Pancreas (tissue), 10 donors: ENCODE results near the gene SHANK2. TPM values are rescaled to one million over a fixed set of nuclear protein-coding genes. Genes with fewer than 3 reads are reported as not detected.

Source experiments
- ATAC-seq, 4 donors: fragments of 200-7000 bp; cut with Tn5 transposase; one replicate each; pipeline versions ENCODE4 v1.8.0 to v1.9.1; 2020; ENCODE audit warnings: mild to moderate bottlenecking in 4 of 4, moderate library complexity in 4 of 4
- DNase-seq, 6 donors: peaks; one replicate each; pipeline ENCODE4 v3.0.0-alpha.2; 2020
- FAIRE-seq: peaks from 2 replicates; lab custom pipeline; 2012; peaks lifted over from hg19 to GRCh38; lab: Jason Lieb, UNC
- H3K27ac ChIP-seq, 4 donors: fragments of 200-600 bp; sonication (generic); 1 replicate in 3 of 4; 2 replicates in 1 of 4; pipeline versions ENCODE4 v1.5.0 to v1.8.0; 2020
- H3K27me3 ChIP-seq, 4 donors: fragments of 200-600 bp; one replicate each; pipeline ENCODE4 v1.8.0; 2021
- H3K36me3 ChIP-seq, 3 donors: fragments of 200-600 bp; sonication (generic) in 1 of 3; one replicate each; pipeline versions ENCODE4 v1.5.0 to v1.8.0; 2020 to 2021
- H3K4me1 ChIP-seq, 3 donors: fragments of 200-600 bp; one replicate each; pipeline ENCODE4 v1.8.0; 2021
- H3K4me3 ChIP-seq, 4 donors: fragments of 200-600 bp; sonication (generic) in 2 of 4; one replicate each; pipeline versions ENCODE4 v1.5.0 to v1.8.0; 2020 to 2021
- H3K9me3 ChIP-seq, 4 donors: fragments of 200-600 bp; one replicate each; pipeline ENCODE4 v1.8.0; 2021
- WGBS, 2 donors: extraction: QIAGEN DNeasy Blood & Tissue Kit; methylation state at CpG; one replicate each; pipeline ENCODE4 v1.1.7; 2013; 5-methylcytosine and 5-hydroxymethylcytosine counted together
- intact Hi-C, 3 donors: fragments of 100-400 bp; cut with DNase I; formaldehyde crosslinking; loops; one replicate each; pipeline versions ENCODE4 v1.11.1 to v1.14.2; 2022
- polyA plus RNA-seq, 2 donors: library from polyadenylated mRNA; stranded (reverse); fragments of 200-250 nt; gene quantifications; one replicate each; pipeline ENCODE4 v1.2.3, GENCODE V29; 2013
- total RNA-seq, 6 donors: library from RNA; stranded (reverse); fragmentation: NEBNext Ultra II Directional in 4 of 6; extraction: Animal tissue kit (Norgen Biotek cat#: 25700) in 4 of 6; gene quantifications; one replicate each; pipeline versions ENCODE4 v1.2.1 to v1.2.4, GENCODE V29; 2021 to 2023
- TF ChIP-seq, protein P1 (sequence below), 4 donors: fragments of 200-600 bp; sonication (generic) in 3 of 4; IDR thresholded peaks; one replicate each; pipeline versions ENCODE4 v1.5.0 to v1.8.0; 2021; ENCODE audit warnings: antibody characterized with exemption in 4 of 4
- donor health status: healthy with polysubstance abuse.
- donor health status: DM: no; HTN: no; CAD: no; lungs with moderate emphysema.
- donor health status: DM: no; HTN: no; CAD: no.
- donor health status: control.
- donor health status: control.
- donor health status: Bipolar disorder and iron deficiency.
- donor health status: DM: yes; HTN: yes; CAD: no.
- donor health status: DM: no; HTN: no; CAD: no.
- donor health status: DM: no; HTN: no; CAD: no.
- donor health status: DM: yes; HTN: yes; CAD: no.

SHANK2 gene
- total and polyA plus RNA-seq, 8 donors: 8.4 to 44.9 (median 28.8) TPM

DNA sequence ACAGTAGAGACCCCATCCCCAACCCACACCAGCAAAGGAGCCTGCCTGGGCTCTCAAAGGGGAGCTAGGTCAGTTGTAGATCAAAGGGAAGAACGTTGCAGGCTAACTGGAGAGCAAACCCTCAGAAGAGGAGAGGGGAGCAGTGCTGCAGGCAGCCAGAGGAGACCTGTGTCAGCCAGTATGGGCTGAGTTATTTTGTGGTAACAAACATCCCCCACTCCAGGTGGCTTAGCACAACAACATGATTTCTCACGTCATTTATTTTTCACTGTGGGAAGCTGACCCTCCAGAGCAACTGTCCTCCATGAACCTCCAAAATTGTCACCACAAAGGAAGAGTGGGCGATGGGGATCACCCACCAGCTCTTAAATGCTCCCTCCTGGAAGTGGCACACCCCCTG, 19.8 kb upstream of the SHANK2 start:
- no peak for DNase-seq
- TF ChIP-seq, protein P1, sequence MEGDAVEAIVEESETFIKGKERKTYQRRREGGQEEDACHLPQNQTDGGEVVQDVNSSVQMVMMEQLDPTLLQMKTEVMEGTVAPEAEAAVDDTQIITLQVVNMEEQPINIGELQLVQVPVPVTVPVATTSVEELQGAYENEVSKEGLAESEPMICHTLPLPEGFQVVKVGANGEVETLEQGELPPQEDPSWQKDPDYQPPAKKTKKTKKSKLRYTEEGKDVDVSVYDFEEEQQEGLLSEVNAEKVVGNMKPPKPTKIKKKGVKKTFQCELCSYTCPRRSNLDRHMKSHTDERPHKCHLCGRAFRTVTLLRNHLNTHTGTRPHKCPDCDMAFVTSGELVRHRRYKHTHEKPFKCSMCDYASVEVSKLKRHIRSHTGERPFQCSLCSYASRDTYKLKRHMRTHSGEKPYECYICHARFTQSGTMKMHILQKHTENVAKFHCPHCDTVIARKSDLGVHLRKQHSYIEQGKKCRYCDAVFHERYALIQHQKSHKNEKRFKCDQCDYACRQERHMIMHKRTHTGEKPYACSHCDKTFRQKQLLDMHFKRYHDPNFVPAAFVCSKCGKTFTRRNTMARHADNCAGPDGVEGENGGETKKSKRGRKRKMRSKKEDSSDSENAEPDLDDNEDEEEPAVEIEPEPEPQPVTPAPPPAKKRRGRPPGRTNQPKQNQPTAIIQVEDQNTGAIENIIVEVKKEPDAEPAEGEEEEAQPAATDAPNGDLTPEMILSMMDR (IDR thresholded peaks at IDR 0.05): no peak
- Histone ChIP-seq H3K9me3 (no peaks in the 10 kb centered on the region), H3K27ac (no peak overlapping the region), H3K4me1 (peaks cover 0 to 2% (median 0%) of the 10 kb centered on the region in 3 donors), H3K36me3 (no peaks in the 10 kb centered on the region), H3K4me3 (no peak overlapping the region), H3K27me3 (no peaks in the 10 kb centered on the region)
- 86 to 88% methylated on average over 3 of the region's 3 CpGs for WGBS, 2 donors
- intact Hi-C loops: no loop called here
- no peak for FAIRE-seq
- no peak for ATAC-seq

DNA sequence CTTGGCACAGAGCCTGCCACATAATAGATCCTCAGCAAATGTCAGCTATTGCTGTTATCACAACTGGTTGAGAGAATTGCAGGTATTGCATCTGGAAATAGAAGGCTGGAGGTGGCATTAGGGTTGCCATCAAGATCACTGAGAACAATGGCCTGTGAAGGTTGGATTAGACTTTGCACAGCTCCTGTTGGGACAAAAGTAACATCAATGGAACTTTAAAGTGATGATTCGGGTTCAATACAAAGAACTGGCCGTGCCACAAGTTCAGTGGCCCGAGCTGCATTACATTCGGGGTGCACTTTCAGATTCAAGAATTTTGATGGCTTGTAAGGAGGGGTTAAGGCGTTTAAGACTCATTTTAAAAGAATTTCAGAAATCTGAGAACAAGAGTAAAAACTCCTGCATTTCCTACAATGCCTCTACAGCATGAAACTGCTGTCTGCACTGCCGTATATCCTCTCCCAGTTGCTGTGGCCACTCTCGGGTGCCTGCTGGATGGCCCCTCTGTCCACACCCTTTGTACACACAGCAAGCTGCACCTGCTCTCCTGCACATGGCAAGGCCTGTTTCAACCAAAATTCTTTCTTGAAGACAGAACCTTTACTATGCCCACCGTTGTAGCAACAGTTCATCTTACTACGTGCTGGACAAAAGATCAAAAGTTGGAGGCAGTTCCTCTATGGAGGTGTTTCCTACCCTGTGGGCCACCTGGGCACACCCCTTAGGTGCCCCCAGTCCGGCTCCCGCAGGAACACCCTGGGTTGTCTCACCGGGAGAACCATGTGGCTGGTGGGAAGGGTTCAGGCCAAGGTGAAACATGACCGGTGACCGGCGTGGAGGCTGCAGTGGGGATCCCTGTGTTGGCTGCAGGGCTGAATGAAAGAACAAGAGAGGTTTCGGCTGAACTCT, 17.5 kb upstream of the SHANK2 start:
- H3K9me3 ChIP-seq: no peaks in the 10 kb centered on the region
- TF ChIP-seq, protein P1 (IDR thresholded peaks at IDR 0.05): no peak
- no peak overlapping the region for H3K27ac ChIP-seq
- DNase-seq (peak in 1 of 6 donors; percentile 1), ATAC-seq (no peak), FAIRE-seq (no peak)
- WGBS, 2 donors: 82 to 88% methylated on average over 16 of the region's 16 CpGs
- H3K36me3 ChIP-seq: no peaks in the 10 kb centered on the region
- no peaks in the 10 kb centered on the region for H3K27me3 ChIP-seq
- H3K4me3 ChIP-seq: no peak overlapping the region
- intact Hi-C loops: no loop called here
- peaks cover 0 to 2% (median 0%) of the 10 kb centered on the region in 3 donors for H3K4me1 ChIP-seq

DNA sequence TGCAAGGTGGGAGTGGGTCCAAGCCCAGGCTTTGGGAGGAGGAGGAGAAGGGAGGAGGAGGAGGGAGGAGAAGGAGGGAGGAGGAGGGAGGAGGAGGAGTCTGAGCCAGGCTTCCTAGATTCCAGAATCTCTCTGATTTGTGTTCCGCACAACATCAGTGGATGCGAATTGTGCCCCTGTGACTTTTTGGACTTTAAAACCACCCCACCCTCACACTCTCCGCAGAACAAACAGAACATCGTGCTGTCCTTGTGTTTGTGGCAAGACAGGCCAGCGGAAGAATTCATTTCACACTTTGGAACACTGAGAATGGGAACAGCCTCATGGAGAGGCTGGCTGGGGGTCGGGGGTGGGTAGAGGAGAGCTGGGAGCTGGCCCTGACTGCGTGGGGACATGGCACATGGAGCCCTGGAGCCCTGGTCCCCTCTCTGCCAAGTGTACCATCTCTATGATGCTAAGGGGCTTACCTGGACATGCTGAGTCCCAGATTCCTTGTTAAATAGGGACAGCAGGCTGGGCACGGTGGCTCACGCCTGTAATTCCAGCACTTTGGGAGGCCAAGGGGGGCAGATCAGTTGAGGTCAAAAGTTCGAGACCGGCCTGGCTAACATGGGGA, 16.4 kb upstream of the SHANK2 start:
- DNase-seq (peak in 1 of 6 donors; percentile 6), ATAC-seq (peak in 1 of 4 donors; percentile 42), FAIRE-seq (no peak)
- peaks cover 0 to 2% (median 0%) of the 10 kb centered on the region in 3 donors for H3K4me1 ChIP-seq
- no peaks in the 10 kb centered on the region for H3K27me3 ChIP-seq
- H3K9me3 ChIP-seq: no peaks in the 10 kb centered on the region
- 62 to 66% methylated on average over 11 of the region's 11 CpGs for WGBS, 2 donors
- H3K4me3 ChIP-seq: no peak overlapping the region
- no peaks in the 10 kb centered on the region for H3K36me3 ChIP-seq
- TF ChIP-seq, protein P1 (IDR thresholded peaks at IDR 0.05): no peak
- intact Hi-C loops: no loop called here
- H3K27ac ChIP-seq: no peak overlapping the region

DNA sequence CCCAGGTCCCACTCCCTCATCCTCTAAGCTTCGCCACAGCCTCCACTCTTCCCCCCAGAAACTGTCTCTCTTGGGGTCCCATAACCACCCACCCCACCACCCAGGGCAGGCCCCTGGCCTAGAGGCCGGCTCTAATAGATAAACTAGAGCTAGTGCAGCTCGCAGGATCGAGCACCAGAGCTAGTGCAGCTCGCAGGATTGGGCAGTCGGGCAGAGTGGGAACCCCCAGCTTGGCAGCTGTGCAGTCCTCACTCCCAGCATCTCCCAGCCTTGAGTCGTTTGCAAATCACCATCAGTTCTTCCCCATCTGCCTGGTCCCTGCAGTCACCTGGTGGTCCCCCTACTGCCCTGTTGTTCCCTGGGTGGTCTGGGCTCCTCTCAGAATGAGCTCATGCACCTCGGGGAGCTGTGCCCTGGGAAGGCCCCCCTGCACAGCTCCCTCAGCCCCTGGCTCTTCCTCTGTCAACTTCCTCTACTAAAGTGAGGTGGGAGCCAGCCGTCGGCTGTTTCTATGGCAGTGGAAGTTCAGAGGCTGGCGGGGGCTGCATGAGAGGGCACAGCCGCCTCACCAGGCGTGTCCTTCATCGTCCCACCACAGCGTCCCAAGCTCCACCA, 15.5 kb upstream of the SHANK2 start:
- ATAC-seq (no peak), FAIRE-seq (no peak), DNase-seq (peak in 1 of 6 donors; percentile 10)
- H3K4me1 ChIP-seq: peaks cover 0 to 2% (median 0%) of the 10 kb centered on the region in 3 donors
- no peaks in the 10 kb centered on the region for H3K36me3 ChIP-seq
- no peaks in the 10 kb centered on the region for H3K9me3 ChIP-seq
- H3K4me3 ChIP-seq: no peak overlapping the region
- intact Hi-C loops: no loop called here
- WGBS, 2 donors: 52 to 66% methylated on average over 15 of the region's 15 CpGs
- no peaks in the 10 kb centered on the region for H3K27me3 ChIP-seq
- no peak overlapping the region for H3K27ac ChIP-seq
- TF ChIP-seq, protein P1 (IDR thresholded peaks at IDR 0.05): no peak
